Measurements from ENCODE around the gene OR10G3.
"Not testable (repeated sequence)": the region's sequence is repeated elsewhere in the genome, so short reads cannot be mapped to it uniquely, and the experiment has no call there.

OR10G3 gene

GRCh38 chr14:21579976-21580375 lies at the start of gene OR10G3:
Gene OR10G3 (minus strand): TSS chr14:21580076. CDS start chr14:21570744, 9,332 bp downstream.
- no peak for DNase-seq (ENCODE audit: low read depth in 2 of 2)

- DNase-seq (ENCODE audit: low read depth in 2 of 2), result no peak
Measured at GRCh38 chr14:21626491-21627230, 46.8 kb upstream of the OR10G3 start.

GRCh38 chr14:21617614-21618013 lies 37.7 kb upstream of the OR10G3 start:
- DNase-seq (ENCODE audit: low read depth in 2 of 2), result no peak

GRCh38 chr14:21614240-21614639 lies 34.4 kb upstream of the OR10G3 start:
- no peak for DNase-seq (ENCODE audit: low read depth in 2 of 2)

GRCh38 chr14:21612324-21612723 lies 32.4 kb upstream of the OR10G3 start:
- no peak for DNase-seq (ENCODE audit: low read depth in 2 of 2)

GRCh38 chr14:21602181-21602580 lies 22.3 kb upstream of the OR10G3 start:
- DNase-seq (ENCODE audit: low read depth in 2 of 2), result not testable (repeated sequence)

GRCh38 chr14:21589317-21589716 lies 9.4 kb upstream of the OR10G3 start:
- no peak for DNase-seq (ENCODE audit: low read depth in 2 of 2)

- DNase-seq (ENCODE audit: low read depth in 2 of 2), result no peak
Measured at GRCh38 chr14:21575661-21576060, 4.2 kb downstream of the OR10G3 start.

GRCh38 chr14:21572604-21573003 lies 7.3 kb downstream of the OR10G3 start:
- DNase-seq (ENCODE audit: low read depth in 2 of 2), result no peak

- no peak for DNase-seq (ENCODE audit: low read depth in 2 of 2)
Measured at GRCh38 chr14:21558703-21559170, 21.1 kb downstream of the OR10G3 start.

GRCh38 chr14:21557084-21557901 lies 22.6 kb downstream of the OR10G3 start:
- DNase-seq (ENCODE audit: low read depth in 2 of 2), result peak; percentile 47 to 58

GRCh38 chr14:21556378-21557083 lies 23.3 kb downstream of the OR10G3 start:
- no peak for DNase-seq (ENCODE audit: low read depth in 2 of 2)

- no peak for DNase-seq (ENCODE audit: low read depth in 2 of 2)
Measured at GRCh38 chr14:21553266-21553665, 26.6 kb downstream of the OR10G3 start.

- not testable (repeated sequence) for DNase-seq (ENCODE audit: low read depth in 2 of 2)
Measured at GRCh38 chr14:21544588-21544987, 35.3 kb downstream of the OR10G3 start.

- no peak for DNase-seq (ENCODE audit: low read depth in 2 of 2)
Measured at GRCh38 chr14:21543963-21544362, 35.9 kb downstream of the OR10G3 start.

- DNase-seq (ENCODE audit: low read depth in 2 of 2), result no peak
Measured at GRCh38 chr14:21543521-21543960, 36.3 kb downstream of the OR10G3 start.

GRCh38 chr14:21541413-21542074 lies 38.3 kb downstream of the OR10G3 start:
- no peak for DNase-seq (ENCODE audit: low read depth in 2 of 2)

GRCh38 chr14:21539189-21539940 lies 40.5 kb downstream of the OR10G3 start:
- no peak for DNase-seq (ENCODE audit: low read depth in 2 of 2)

- no peak for DNase-seq (ENCODE audit: low read depth in 2 of 2)
Measured at GRCh38 chr14:21537090-21537424, 42.8 kb downstream of the OR10G3 start.

GRCh38 chr14:21536418-21537089 lies 43.3 kb downstream of the OR10G3 start:
- no peak for DNase-seq (ENCODE audit: low read depth in 2 of 2)

Data from activated CD8-positive, alpha-beta memory T cell treated with anti-CD3 and anti-CD28 coated beads for 4 hours (primary cell).